ENCODE measurements around the gene PKNOX2. TPM values are rescaled to one million over a fixed set of nuclear protein-coding genes. Genes with fewer than 3 reads are reported as not detected.

Gene PKNOX2
- total RNA-seq, 1 donor from 2014 or later: 7.6 TPM

DNA sequence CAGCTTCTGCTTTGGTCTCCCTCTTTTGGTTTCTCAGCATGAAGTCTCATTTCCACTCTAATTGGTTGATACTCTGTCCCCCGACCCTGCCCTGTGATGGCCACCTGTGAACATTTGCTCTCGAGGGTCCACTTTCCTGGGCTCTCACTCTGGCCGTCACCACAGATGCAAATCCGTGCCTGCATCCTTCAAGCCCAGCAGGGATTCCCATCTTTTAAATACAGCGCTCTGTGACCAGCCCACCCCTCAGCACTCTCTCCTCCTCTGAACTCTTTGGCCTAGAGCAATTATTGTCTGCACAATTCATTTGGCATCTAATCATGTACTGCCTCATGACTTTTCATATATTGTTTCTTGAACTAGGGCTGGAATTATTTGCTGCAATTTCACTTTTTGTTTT, 26.0 kb downstream of the PKNOX2 start:
- intact Hi-C loops (cut with micrococcal nuclease): no loop called here

DNA sequence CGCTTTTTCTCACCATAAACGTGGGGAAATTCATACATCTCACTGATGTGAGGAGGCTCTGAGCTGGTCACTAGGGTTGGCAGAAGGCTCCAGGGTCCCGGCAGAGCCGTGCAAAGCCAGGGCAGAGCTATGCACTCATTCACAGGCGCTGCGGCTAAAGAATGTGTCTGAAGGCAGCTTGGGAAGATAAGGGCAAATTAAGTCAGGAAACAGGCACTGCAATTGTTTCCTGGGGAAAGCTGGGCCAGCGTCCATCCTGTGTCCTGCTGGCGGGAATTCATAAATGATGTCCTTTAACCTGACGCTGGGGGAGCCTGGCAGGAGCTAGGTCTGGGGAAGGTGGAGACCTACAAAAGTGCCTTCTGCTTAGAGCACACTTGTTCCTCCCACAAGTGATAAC, 27.6 kb downstream of the PKNOX2 start:
- intact Hi-C loops (cut with micrococcal nuclease): no loop called here
- ATAC-seq: peak; percentile 32
- DNase-seq: no peak

More for the DNA sequence above, 26.0 kb downstream of the PKNOX2 start:
- DNase-seq (no peak), ATAC-seq (no peak)

DNA sequence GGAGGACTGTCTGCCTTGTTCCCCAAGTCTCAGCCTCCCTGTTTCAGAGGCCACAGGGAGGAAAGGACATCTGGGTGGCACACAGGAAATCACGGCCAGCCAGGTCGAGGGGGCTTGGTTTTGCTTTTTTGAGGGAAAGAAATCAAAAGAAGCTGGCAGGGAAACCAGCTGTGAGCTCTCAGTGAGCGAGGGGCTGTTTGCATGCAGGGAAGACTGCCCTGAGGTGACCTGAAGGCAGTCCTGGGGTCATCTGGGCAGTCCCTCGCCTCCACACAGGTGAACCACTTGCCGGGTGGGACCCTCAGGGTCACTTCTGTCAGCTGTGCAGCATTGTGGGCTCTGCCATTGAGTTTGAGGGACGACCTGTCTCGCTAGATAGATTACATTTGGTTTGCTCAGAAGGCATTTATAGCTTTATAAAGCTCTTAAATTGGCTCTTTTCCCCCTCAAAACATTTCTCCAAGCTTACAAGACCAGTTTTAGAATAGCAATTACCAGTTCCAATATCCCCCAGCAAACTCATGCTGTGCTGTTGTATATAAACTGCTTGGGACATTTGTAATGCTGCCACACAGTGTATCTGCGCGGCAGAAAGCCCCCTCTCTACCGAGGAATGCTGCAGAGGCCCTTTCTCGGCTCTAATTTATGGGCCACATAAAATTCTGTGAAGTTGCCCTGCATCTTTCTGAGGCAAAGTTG, 28.3 kb downstream of the PKNOX2 start:
- no peak for ATAC-seq
- DNase-seq: no peak
- intact Hi-C loops (cut with micrococcal nuclease): no loop called here

DNA sequence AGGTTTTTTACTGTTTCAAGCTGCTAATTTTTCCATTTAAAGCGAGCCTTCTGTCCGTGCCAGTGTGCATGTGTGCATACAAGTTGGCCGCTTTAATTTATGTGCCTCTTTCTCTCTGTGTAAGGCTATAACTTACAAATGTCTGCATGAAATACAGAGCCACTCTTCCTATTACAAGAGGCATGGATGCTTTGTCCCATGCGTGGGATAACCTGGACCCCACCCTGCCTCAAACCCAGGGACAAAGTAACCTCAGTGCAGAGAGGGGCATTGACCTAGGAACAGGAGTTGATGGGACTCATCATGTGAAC, 28.8 kb downstream of the PKNOX2 start:
- DNase-seq (no peak), ATAC-seq (no peak)

DNA sequence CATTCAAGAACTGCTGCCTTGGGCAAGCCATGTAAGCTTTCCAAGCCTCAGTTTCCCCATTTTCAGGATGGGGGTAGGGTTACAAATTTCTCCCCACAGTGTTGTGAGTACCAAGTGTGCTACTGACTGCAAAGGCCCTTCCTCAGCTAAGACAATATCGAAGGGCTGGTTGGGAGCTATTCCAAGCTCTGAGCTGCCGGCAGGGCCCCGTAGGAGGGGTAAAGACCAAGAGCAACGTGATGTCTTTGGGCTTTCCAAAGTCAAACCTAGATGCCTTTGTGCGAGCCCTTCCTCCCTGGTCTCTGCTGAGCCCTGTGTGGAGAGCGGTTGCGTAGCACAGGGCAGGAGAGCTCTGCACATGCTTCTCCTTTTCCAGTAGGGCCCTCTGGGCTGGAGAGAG, 29.3 kb downstream of the PKNOX2 start:
- intact Hi-C loops (cut with micrococcal nuclease): no loop called here
- no peak for DNase-seq
- ATAC-seq: no peak

More for the DNA sequence above, 28.8 kb downstream of the PKNOX2 start:
- intact Hi-C loops (cut with micrococcal nuclease): no loop called here

DNA sequence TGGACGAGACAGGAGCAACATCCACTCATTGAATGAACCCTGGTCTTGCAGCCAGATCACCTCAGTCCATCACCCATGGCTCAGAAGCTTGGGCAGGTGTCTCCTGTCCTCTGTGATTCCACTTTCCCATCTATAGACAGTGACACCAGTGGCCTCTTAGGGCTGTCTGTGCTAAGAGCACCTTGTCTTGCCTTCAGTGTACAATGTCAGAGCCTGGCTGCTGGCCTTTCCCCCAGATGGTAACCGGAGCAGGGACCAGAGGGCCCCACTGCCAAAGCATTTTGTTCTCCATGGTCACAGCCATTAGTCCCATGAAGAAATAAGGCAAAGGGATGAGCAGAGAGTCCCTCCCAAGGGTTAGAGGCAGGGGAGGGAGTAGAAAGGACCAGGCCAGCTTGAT, 35.4 kb downstream of the PKNOX2 start:
- intact Hi-C loops (cut with micrococcal nuclease): no loop called here
- DNase-seq: no peak
- no peak for ATAC-seq

DNA sequence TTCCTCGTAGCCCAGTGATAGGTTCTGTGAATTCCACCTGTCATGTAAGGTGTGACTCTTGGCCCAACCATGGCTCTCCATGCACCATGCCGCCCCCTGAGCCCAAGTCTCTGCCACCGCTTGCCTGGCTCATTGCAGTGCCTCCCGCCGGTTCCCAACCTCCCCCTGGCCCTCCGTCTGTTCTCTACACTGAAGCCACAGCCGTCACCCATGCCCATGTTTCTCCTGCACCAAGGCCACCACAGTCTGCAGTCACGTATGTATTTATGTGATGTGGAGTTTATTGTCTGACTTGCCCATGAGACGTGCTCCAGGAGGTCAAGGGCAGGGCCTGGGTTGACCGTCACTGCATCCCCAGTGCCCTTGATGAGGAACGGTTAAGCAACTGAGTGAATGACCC, 35.9 kb downstream of the PKNOX2 start:
- ATAC-seq: no peak
- intact Hi-C loops (cut with micrococcal nuclease): no loop called here
- no peak for DNase-seq

DNA sequence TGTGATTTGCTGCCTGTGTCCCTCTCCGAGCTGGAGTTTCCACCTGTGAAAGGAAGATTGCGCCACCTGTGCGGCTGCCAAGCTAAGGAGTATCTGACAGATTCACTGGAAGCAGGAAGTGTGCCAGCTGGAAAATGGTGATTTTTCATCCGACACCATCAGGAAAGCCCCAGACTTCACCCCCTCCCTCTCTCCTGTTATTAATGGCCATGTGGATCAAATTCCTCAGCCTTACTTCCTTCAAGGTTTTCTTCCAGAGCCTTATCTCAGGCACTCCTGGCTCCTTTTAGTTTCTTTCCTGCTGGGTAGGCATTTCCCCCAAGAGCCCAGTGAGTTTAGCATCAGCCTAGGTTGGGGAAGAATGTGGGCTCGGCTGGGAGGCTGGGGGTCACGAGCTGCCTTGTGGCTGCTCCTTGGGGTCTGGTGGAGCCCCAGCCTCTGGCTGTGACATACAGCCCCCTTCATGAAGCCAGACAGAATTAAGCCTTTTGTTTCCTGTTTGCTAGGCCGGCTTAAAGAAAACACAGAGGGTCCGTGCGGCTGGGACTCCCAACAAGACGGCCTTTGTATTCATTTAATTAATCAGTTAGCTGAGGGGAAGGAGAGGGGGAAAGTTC, 37.1 kb downstream of the PKNOX2 start:
- intact Hi-C loops (cut with micrococcal nuclease): no loop called here
- no peak for ATAC-seq
- DNase-seq: no peak

DNA sequence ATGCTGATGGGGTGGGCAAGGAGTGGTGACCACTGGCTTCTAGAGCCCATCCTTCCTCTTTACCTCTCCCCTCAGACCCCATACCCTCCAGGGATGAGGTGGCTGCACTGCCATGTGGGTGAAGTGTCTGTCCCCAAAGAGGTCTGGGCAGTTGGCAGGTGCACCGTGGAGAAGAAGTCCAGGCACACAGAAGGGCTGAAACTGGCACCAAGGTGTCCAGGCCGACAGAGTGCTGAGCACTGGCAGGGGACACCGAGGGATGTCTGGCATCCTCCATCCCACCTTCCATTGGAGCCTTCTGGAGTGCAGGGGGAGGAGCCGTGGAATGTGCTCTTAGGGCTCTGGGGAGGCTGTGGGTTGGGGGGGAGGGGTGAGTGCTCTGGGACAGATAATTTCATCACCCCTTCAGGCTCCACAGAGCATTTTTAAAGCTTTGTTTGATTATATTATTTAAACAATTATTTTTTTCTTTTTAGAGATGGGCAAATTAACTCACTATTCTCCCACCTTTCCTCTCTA, 37.9 kb downstream of the PKNOX2 start:
- DNase-seq (no peak), ATAC-seq (peak; percentile 11)
- intact Hi-C loops (cut with micrococcal nuclease): no loop called here

DNA sequence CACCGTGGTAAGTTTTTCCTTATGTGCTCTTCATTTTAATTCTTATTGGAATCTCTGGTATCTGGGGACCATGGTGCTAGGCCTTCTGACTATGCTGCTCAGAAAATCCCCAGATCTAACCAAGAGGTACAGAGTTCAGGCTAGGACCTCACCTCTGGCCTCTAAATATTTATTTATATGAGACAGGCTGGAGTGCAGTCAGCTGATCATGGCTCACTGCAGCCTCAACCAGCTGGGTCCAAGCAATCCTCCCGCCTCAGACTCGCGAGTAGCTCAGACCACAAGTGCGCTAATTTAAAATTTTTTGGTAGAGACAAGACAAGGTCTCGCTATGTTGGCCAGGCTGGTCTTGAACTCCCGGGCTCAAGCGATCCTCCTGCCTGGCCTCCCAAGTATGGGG, 38.4 kb downstream of the PKNOX2 start:
- no peak for DNase-seq
- intact Hi-C loops (cut with micrococcal nuclease): no loop called here
- ATAC-seq: no peak

DNA sequence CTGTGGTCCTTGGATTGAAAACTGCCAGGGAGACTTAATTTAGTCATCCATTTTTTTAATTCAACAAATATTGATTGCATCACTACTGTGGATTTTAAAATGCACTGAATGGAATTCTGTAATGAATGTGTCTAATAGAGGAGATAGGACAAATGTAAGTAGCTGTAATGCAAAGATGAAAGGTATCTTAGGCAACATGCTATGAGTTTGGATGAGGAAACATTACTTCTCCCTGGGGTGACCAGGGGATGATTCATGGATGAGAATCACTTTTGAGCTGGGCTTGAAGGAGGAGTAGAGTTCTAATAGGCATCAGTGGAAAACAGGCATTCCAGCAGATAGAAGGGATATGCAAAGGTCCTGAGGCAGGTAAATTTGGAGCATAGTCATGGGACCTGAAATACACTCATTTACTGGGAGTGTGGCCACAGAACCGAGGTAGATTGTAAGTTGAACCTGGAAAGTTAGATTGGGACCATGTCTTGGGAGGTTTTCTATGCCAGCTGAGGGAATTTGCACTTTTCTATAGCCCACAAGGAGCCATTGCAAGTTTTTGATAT, 43.4 kb downstream of the PKNOX2 start:
- intact Hi-C loops (cut with micrococcal nuclease): no loop called here
- DNase-seq (no peak), ATAC-seq (no peak)

DNA sequence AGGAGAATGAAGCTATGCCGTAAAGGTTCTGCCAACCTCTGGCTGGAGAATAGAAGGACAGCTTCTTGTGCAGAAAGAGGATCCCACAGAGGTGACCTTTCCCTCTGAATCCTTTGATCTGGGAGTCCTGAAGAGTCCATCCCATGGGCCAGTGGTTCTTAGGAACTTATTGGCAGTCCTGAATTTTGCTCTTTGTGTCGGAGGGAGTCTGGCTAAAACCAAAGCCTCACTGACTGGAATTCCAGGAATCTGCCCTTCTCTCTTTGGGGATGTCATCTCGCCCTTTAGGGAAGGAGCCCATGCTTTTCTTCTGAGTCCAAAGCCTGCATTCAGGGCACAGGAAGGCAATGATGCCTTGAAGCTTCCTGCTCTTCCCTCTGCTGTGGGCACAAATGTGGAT, 45.5 kb downstream of the PKNOX2 start:
- intact Hi-C loops (cut with micrococcal nuclease): no loop called here
- ATAC-seq (no peak), DNase-seq (no peak)

DNA sequence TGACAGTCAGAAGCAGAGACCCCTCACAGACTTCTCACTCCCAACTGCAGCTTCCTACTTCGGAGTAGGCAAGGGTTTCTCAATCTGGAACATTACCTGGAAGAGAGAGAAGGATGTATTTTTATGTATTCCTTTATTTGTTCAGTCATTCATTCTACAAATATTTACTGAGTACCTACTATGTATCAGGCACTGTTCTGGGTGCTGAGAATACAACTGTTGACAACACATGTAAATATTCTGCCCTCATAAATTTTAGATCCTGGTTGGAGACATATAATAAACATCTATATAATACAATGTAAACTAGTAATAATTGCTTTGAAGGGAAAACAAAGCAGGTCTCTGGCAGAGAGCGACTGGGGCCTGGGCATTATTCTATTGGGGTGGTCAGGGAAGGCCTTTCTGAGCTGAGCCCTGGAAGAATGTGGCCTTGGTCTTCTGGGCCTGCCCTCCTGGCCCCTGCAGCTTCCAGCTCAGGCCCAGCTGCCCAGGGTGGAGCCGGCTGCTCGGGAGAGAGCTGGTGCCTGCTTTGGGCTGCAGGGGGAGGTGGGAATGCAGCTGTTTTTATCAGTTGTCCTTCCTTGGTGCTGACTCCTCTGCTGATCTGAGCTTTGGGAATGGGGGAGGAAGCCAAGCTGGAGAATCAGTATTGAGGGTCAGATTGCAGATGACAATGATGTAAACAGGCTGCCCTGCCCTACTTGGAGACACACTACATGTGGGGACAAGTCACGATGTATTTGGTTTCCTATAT, 46.8 kb downstream of the PKNOX2 start:
- no peak for DNase-seq
- intact Hi-C loops (cut with micrococcal nuclease): no loop called here
- peak; percentile 34 for ATAC-seq

DNA sequence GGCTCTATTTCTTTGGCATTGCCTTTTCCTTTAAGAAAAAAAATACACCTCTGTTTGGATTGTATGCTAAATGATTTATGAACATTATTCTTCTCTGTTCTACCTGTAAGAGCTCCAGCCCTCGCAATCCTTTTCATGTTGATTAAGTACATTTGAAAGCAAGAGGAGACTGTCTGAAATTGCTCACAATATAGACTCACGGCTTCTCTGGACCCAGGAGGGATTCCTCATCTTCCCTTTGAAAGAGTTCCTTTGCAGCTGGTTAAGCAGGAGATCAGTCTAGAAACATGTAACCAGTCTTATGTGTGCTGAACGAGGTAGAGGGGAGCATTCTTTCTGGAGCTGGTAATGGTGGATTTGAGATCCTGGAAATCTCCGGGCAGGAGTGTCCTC, 47.4 kb downstream of the PKNOX2 start:
- ATAC-seq (no peak), DNase-seq (no peak)
- intact Hi-C loops (cut with micrococcal nuclease): no loop called here

DNA sequence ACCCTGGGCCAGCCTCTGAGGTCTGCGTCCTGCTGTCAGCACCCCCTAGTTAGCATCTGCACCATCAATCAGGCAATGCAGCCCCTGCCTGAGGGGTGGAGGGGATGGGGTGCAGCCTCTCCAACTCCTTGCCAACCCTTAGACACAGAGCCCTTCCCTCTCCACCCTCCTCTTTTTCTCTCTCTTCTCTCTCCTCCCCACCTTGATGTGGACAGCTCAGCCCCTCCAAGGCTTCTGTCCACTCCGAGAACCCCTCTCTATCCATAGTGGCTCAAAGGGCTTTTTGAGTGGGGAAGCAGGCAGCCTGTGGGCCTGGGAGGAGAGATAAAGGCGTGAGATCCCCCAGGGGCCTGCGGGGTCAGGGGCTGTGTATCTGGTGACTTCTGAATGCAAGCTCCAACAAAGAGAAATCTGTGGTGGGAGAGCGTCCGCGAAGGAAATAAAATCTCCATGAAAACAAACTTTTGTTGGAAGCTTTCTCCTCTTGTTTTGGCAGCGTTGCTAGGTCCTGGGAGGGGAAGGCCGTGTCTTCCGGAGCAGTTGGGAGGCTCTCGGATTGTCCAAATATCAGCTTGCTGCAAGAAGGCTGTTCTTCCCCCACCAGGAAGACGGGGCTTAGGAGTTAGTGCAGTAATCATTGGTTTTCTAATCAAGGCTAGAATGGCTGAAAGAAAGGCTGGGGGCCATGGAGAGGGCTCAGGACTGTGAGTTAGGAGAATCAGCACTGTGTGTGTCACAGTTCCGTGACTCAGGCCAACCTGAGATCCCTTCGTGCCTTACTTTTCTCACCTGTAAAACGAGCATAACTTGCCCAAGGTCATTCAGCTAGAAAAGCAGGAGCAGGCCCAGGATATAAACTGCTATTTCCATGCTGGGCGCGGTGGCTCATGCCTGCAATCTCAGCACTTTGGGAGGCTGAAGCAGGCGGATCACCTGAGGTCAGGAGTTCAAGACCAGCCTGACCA, 50.3 kb downstream of the PKNOX2 start:
- ATAC-seq (peak; percentile 83), DNase-seq (peak; percentile 58)
- intact Hi-C loops (cut with micrococcal nuclease): no loop called here

DNA sequence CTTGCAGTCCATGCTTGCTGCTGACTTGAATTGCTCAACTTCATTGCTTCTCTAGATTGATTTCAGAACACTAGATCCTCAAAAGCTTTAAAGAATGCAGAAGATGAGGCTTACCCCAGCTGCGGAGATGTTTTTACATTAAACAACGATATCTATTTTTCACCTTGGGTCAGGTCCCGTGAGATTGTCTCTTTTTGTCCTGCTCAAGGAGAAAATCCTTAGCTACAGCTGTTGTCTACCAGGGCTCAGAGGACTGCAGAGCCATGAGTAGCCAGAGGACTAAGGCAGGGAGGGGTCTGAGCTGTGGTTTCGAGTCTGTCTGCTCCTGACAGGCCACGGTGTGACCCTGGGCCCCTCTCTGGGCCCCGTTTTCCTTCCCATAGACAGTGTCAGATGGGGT, 51.4 kb downstream of the PKNOX2 start:
- DNase-seq: no peak
- intact Hi-C loops (cut with micrococcal nuclease): no loop called here
- ATAC-seq: peak; percentile 22

DNA sequence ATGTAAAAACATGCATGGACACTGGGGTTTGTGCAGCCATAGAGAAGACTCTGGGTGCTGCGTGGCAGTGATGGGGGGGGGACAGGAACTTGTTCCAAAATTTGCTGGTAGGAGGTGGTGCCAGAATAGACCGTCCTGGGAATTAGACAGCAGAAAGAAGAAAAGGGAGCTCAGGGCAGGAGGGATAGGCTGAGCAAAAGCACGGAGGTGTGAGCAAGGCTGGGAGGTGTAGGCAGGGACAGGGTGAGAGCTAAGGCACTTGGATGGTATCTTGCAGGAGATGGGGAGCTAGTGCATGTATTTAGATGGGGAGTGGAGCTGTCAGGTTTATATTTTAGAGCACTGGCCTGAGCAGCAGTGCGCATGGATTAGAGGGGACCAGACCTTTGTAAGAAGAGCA, 53.8 kb downstream of the PKNOX2 start:
- intact Hi-C loops (cut with micrococcal nuclease): no loop called here
- DNase-seq (no peak), ATAC-seq (no peak)

DNA sequence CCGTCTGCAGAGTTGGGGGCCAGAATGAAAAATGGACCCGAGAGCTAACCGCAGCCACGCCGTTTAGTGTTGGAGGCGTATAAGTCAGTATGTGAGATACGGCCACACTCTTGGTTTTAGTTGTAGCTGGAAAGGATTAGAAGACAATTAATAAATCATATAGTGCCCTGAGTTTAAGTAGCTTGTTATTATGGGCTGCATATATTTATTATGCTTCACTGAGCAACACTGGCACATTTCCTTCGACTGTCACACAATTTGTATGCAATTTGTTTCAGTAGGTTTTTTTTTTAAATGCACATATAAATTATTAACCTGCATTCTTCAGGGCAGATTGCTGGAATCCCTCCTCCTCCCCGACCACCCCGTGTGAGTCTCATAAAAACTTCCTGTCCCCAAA, 56.9 kb downstream of the PKNOX2 start:
- no peak for ATAC-seq
- intact Hi-C loops (cut with micrococcal nuclease): no loop called here
- DNase-seq: no peak

DNA sequence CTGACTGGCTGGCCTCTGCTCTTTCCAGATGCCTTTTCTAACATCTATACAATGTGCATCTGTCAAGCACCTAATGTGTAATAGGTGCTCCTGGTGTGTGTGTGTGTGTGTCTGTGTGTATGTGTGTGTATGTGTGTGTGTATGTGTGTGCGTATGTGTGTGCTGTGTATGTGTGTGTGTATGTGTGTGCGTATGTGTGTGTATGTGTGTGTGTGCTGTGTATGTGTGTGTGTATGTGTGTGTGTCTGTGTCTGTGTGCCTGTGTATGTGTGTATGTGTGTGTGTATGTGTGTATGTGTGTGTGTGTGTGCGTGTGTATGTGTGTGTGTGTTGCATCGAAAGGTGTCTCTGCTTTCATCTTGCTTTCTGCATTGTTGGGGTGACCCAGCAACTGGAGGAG, 57.9 kb downstream of the PKNOX2 start:
- intact Hi-C loops (cut with micrococcal nuclease): no loop called here
- ATAC-seq (no peak), DNase-seq (no peak)

Measured in left ventricle myocardium superior (tissue), 1 donor.